ENCODE data around the gene ARAP1.

- TF ChIP-seq, protein P1, sequence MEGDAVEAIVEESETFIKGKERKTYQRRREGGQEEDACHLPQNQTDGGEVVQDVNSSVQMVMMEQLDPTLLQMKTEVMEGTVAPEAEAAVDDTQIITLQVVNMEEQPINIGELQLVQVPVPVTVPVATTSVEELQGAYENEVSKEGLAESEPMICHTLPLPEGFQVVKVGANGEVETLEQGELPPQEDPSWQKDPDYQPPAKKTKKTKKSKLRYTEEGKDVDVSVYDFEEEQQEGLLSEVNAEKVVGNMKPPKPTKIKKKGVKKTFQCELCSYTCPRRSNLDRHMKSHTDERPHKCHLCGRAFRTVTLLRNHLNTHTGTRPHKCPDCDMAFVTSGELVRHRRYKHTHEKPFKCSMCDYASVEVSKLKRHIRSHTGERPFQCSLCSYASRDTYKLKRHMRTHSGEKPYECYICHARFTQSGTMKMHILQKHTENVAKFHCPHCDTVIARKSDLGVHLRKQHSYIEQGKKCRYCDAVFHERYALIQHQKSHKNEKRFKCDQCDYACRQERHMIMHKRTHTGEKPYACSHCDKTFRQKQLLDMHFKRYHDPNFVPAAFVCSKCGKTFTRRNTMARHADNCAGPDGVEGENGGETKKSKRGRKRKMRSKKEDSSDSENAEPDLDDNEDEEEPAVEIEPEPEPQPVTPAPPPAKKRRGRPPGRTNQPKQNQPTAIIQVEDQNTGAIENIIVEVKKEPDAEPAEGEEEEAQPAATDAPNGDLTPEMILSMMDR (IDR thresholded peaks at IDR 0.05) = no peak
- no peak for TF ChIP-seq POLR2A (IDR thresholded peaks at IDR 0.05)
Measured at GRCh38 chr11:72675221-72675620, 77.0 kb downstream of the ARAP1 start.
